ENCODE results near the gene SRXN1.

Gene SRXN1

DNA sequence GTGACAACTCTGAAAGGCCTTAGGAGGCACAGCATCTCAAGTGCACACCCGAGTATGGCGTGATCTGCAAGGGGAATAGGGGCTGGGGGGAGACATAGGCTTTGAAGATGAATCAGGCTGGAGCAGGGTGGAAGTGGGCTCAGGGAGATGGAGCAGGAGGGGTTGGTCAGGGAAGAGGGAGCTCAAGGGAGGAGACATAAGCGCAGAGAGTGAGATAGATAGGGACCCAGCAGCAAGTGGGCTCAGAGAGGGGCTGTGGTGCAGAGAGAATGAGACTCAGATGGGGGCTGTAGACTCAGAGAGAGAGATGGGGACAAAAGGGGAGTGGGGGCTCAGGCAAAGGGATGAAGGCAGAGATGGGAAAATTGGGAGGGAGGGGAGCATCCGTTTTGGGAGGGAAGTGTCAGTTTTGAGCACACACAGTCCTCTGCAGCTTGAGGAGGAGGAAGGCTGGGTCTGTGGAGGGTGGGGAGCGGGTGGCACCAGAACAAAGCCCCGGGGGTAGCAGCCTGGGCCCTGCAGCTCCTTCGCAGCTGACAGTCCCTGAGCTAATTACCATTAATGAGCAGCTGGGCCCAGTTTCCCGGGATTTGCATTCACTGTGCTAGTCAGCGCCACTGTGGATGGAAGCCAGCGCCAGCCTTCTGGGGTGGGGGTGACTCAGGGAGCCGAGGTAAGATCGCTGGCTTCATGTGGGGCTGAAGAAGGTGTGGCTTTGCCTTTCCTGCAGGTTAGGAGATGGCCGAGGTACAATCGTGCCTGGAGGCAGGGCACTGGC is 18.7 kb downstream of the SRXN1 start:
- DNase-seq: no peak

DNA sequence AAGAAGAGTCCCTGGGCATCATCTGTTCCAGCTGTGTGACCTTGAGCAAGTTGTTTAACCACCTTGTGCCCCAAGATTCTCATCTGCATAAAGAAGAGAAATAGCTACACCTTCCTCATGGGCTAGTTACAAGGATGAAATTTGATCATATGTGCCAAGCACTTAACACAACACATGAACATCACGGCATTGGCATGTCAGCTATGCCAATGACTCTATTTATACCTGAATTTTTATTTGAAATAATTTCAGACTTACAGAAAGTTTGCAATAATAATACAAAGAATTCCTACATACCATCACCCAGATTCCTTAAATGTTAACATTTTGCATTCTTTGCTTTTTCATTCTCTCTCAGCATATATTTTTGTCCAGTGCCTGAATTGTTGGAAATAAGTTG is 21.9 kb downstream of the SRXN1 start:
- no peak for DNase-seq

- DNase-seq: no peak
Measured at GRCh38 chr20:626579-626978, 26.4 kb downstream of the SRXN1 start.

DNA sequence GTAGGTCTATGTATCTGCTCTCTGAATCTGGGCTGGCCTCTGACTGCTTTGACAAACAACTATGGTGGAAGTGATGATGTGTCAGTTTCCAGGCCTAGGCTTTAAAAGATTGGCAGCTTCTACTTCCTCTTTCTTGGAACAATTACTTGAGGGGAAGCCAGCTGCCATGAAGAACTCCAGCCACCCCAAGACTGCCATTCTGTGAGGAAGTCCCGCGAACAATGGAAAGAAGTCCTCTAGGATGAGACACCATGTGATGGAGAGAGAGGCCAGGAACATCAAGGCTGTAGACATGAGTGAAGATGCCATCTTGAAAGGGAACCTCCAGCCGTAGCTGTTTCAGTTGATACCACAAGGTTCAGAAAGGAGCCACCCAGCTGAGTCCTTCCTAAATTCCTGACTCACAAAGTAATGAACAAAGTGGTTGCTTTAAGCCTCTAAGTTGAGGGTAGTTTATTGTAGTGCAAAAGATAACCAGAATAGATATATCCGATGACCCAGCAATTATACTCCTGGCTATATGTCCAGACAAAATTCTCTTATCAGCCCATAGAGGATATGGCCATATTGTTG is 27.6 kb downstream of the SRXN1 start:
- DNase-seq: no peak

DNA sequence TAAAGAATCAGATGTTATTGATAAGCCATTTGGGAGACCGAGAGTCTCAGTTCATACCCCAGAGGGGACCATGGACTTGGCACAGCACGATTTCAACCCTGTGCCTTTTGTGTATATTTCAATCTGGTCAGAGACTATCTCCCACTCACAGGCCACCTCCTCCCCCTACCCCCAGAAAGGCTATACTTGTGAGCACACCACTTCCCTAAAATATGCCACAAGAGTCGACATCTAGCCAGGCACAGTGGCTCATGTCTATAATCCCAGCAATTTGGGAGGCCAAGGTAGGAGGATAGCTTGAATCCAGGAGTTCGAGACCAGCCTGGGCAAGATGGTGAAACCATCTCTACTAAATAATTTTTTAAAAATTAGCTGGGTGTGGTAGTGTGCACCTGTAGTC is 29.3 kb downstream of the SRXN1 start:
- no peak for DNase-seq

GRCh38 chr20:623021-623420 is 30.0 kb downstream of the SRXN1 start:
- DNase-seq: no peak

- no peak for DNase-seq
Measured at GRCh38 chr20:622161-622560, 30.8 kb downstream of the SRXN1 start.

GRCh38 chr20:621125-621756 is 31.8 kb downstream of the SRXN1 start:
- no peak for DNase-seq

DNA sequence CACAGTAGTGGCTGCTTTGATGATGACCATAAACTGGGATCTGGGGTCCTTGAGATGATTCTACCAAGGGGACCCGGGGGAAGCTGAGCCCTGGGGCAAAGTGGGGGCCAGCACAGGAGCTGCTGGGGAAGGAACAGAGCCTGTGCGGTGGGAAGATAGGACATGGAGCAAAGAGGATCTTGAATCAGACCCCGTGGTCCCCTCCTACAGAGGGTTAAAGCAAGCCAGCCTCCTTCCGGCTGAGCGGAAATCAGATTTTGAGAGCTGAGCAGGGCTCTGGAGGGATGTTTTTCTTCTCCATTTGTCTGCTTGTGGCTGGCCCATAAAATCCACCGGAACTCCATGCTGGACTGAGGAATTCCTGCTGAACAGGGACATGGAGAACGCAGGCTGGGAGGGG is 32.8 kb downstream of the SRXN1 start:
- DNase-seq: no peak

- DNase-seq: no peak
Measured at GRCh38 chr20:618980-619379, 34.0 kb downstream of the SRXN1 start.

DNA sequence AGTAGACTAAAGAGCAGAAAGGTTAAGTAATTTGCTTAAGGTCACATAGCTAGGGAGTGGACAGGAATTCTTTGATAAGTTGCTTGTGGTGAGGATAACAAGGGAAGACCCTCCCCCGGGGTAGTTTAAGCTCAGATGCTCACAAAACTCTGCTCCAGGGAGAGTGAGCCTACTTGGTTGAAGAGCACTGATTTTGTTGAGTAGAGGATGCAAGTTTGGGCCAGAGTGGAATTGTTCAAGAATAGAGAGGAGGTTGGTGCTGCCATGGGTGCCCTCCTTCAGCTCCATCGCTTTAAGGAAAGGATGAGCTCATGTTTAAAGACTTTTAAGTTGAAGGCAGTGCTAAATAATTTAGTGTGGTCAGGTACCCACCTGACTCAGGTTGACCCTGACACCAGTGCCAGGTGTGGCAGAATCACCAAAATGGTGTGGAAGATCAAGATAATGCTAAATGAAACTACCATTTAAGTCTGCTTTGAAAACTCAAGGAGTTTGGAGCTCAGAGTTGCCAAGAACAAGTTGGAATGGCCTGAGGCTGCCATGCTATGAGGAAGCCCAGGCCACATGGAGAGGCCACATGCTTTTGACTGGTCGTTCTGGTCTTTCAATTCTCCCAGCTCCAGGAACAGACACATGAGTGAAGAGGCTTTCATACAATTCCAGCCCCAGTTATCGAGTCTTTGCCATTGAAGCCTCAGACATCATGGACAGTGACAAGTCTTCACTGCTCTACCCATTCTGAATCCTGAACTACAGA is 34.9 kb downstream of the SRXN1 start:
- no peak for DNase-seq

- DNase-seq: no peak
Measured at GRCh38 chr20:615514-615913, 37.5 kb downstream of the SRXN1 start.

- no peak for DNase-seq
Measured at GRCh38 chr20:611843-612185, 41.2 kb downstream of the SRXN1 start.

DNA sequence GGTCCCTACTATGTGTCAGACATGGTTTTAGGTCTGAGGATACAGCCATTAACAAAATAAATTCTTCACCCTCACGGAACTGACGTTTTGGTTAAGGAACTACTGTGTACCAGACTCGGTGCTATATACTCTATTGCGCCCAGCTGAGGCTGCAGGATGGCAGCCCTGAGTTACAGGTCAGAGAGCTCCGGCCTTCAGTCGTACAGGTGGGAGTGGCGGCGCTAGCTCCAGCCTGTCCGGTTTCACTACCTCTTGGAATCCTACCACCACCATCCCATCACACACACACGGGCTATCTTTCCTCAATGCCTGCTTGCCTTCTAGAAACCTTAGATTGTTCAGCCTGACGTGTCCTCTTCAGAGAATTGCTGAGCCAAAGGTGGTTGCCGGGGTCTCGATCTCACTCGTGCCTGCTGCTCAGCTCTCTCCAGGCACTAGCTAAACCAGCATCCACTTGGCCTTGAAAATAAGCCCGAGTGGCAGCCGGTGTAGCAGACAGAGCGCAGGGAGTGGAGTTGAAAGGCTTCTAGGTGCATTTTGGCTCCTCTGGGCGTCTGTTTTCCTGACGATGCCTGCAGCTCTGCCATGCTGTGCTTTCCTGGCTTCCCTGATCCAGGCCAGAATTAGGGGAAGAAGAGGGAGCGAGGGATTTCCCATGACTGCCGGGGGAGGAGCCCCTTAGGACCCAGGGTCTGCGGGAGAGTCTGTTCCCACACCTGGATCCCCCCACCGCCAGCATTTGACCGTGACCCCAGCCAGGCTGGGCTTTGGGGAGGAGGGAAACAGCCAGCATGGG is 41.8 kb downstream of the SRXN1 start:
- DNase-seq: no peak

GRCh38 chr20:610130-611046 is 42.6 kb downstream of the SRXN1 start, which contains the start of gene TCF15:
TCF15 (minus strand) TSS chr20:610309; CDS start chr20:610237, 72 bp downstream.
- DNase-seq: no peak

GRCh38 chr20:609371-609964 is 43.5 kb downstream of the SRXN1 start:
- no peak for DNase-seq

- no peak for DNase-seq
Measured at GRCh38 chr20:608970-609369, 44.0 kb downstream of the SRXN1 start.

- DNase-seq: no peak
Measured at GRCh38 chr20:607476-607875, 45.5 kb downstream of the SRXN1 start.

- no peak for DNase-seq
Measured at GRCh38 chr20:605237-605636, 47.8 kb downstream of the SRXN1 start.

GRCh38 chr20:603116-603640 is 49.8 kb downstream of the SRXN1 start:
- no peak for DNase-seq

Data from T1000 (cell line).